ENCODE results near the gene PPP4C. TPM values are rescaled to one million over a fixed set of nuclear protein-coding genes. Genes with fewer than 3 reads are reported as not detected.

The PPP4C gene
- total and polyA plus RNA-seq, 2 of the 8 experiments (the other 6 are each of a cell fraction or from before 2014, with no cell fraction given) = 148 to 298 TPM

DNA sequence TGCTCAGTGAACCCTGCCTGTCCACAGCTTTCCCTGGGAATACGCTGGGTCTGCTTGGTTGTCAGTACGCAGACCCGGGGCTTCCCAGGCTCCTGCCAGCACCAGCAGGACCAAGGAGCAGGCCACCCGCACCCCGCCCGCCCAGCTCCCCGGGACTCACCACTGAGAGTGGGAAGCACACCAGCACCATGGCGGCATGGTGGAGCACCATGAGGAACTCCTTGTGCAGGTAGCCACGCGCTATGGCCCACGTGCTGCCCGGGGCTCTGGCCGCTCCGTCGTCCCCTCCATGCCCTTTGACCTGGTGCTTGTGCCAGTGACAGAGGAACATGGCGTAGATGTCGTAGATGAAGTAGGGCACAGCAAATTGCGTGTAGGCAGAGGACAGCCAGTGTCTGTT is 49.3 kb upstream of the PPP4C start:
- no peak overlapping the region for H3K27ac ChIP-seq (ENCODE audit: low read depth, low read length)
- H3K79me1 ChIP-seq (ENCODE audit: low read depth, low read length) = peaks cover 5% of the 10 kb centered on the region; the same call in 1 of the 2 replicates
- H3K4me3 ChIP-seq (ENCODE audit: extremely low read depth in 1 of 4, insufficient read depth in 2 of 4, low read depth in 3 of 4, low read length in 4 of 4) = no peak overlapping the region
- H2BK20ac ChIP-seq (ENCODE audit: low read length) = no peak overlapping the region
- ChIA-PET CTCF (ENCODE audit: partially characterized antibody) (interaction anchor here (1.3 to 1.4 kb wide), 2 partner anchors 74 to 326 kb away, joined by 3 read pairs; no protein-coding TSS in a partner anchor), POLR2A (ENCODE audit: partially characterized antibody) (interaction anchor here (1.2 kb wide), 1 partner anchor 18 kb away, joined by 4 read pairs; no protein-coding TSS in a partner anchor)
- FAIRE-seq = no peak
- no peak overlapping the region for H3K23ac ChIP-seq (ENCODE audit: insufficient read length)
- no peak overlapping the region for H3K14ac ChIP-seq (ENCODE audit: insufficient read length)
- WGBS, 2 experiments (ENCODE audit: extremely low coverage in 1 of 2, insufficient coverage in 1 of 2, insufficient read length in 1 of 2, insufficient replicate concordance in 2 of 2, low coverage in 1 of 2, low lambda C conversion rate in 2 of 2, missing lambda C conversion rate in 1 of 2) = 92% methylated on average over 18 of the region's 18 CpGs; no CpG with 5 or more reads in 1 of the 2 experiments
- peaks cover 0 to 7% (median under 1%) of the 10 kb centered on the region in 4 experiments; a peak in 2 of 8 replicates for H3K36me3 ChIP-seq (ENCODE audit: control insufficient read depth in 2 of 4, insufficient read depth in 4 of 4, low read length in 3 of 4)
- H2BK15ac ChIP-seq (ENCODE audit: low read length) = no peak overlapping the region
- no peak overlapping the region for H4K8ac ChIP-seq (ENCODE audit: extremely low read depth, insufficient read depth, low read length)
- no peak overlapping the region for H3K4ac ChIP-seq (replicated peaks; ENCODE audit: insufficient read length, low read depth, low read length)
- H3K18ac ChIP-seq (ENCODE audit: extremely low read depth, low read length) = no peak overlapping the region
- no peak overlapping the region for H4K91ac ChIP-seq (replicated peaks; ENCODE audit: insufficient read length, low read length)
- no peaks in the 10 kb centered on the region for H3K79me2 ChIP-seq (ENCODE audit: control insufficient read depth in 1 of 2, insufficient read depth in 2 of 2, low read length in 2 of 2)
- peaks cover 0 to under 1% (median 0%) of the 10 kb centered on the region in 4 experiments; a peak in 2 of 7 replicates for H3K27me3 ChIP-seq (replicated peaks in 1 of 4; ENCODE audit: control insufficient read depth in 3 of 4, extremely low read depth in 1 of 4, insufficient read depth in 3 of 4, low read length in 3 of 4)
- H4K20me1 ChIP-seq (replicated peaks in 1 of 2; ENCODE audit: control insufficient read depth in 1 of 2, insufficient read depth in 2 of 2, low read length in 2 of 2) = peaks cover 12 to 16% of the 10 kb centered on the region in 2 experiments
- no peaks in the 10 kb centered on the region for H3K9me3 ChIP-seq (ENCODE audit: insufficient read depth in 2 of 2, low read depth in 1 of 2, low read length in 1 of 2)
- H2BK120ac ChIP-seq (replicated peaks; ENCODE audit: low read depth, low read length) = no peak overlapping the region
- H2AK5ac ChIP-seq (ENCODE audit: low read depth, low read length) = no peak overlapping the region
- H2AFZ ChIP-seq (ENCODE audit: low read length) = no peak overlapping the region
- no peak overlapping the region for H2BK5ac ChIP-seq (ENCODE audit: low read depth, low read length)
- peaks cover 0 to 20% (median 12%) of the 10 kb centered on the region in 4 experiments; a peak in 6 of 7 replicates for H3K4me1 ChIP-seq (replicated peaks in 1 of 4; ENCODE audit: control insufficient read depth in 3 of 4, insufficient read depth in 4 of 4, low read length in 3 of 4)
- H4K5ac ChIP-seq (ENCODE audit: insufficient read length, low read depth, low read length) = no peak overlapping the region
- H2BK12ac ChIP-seq (ENCODE audit: low read depth, low read length) = 0 out of 2 replicates have a peak overlapping the region, but pooled peaks have one; percentile 9
- no peak overlapping the region for H3K56ac ChIP-seq (replicated peaks; ENCODE audit: insufficient read length, low read depth, low read length)
- DNase-seq (ENCODE audit: low read depth in 1 of 2, low spot score in 2 of 2) = no peak
- no peak overlapping the region for H3K9ac ChIP-seq (replicated peaks in 1 of 4; ENCODE audit: extremely low read depth in 1 of 4, low read depth in 3 of 4, low read length in 3 of 4)
- H3K23me2 ChIP-seq (ENCODE audit: low read depth, low read length) = peaks cover 7% of the 10 kb centered on the region; the same call in 1 of the 2 replicates
- H3K4me2 ChIP-seq (ENCODE audit: insufficient read depth in 1 of 2, low read depth in 2 of 2, low read length in 2 of 2) = no peak overlapping the region
